Activated naive CD4-positive, alpha-beta T cell treated with anti-CD3 and anti-CD28 coated beads, Interleukin-2, amount 50 U/mL, for 16 hours (primary cell): ENCODE data around the gene GZMM.

ENCODE experiments used
- DNase-seq: peaks from one replicate; pipeline ENCODE4 v3.0.0-alpha.2; 2020

The GZMM gene

DNA sequence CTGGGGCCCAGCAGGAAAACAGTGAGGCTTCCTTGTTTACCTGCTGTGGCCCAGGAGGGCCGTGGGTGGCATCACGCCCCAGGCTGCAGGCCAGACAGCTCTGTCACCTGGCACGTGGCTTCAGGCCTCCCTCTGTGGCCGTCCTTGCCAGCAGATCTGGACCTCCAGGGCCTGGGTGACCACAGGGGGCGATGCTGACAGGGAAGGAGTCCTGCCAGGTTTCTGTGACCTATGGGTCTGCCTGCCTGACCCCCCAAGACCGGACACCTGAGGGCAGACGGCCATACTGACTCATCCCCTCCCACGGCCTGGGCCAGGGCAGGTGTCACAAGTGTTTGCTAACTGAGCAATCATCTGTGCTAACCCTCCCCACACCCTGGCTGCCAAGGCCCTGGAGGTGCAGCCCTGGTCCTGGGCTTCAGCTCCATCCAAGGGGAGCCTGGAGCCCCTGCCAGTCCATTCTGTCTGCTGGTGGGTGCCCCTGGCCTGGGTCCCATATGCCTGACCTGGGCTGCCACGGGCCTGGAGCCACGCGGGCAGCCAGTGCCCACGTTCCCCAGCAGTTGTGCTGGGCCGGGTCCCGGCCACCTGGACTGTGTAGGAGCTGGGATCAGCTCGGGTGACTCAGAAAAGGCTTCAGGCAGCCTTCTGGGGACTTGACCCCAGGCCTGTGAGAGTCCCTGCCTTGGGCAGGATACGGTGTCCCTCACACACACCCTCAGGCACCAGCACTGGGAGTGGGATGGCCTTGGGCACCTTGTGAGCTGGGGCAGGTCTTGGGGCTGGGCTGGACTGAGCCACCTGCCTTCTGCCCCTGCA lies 8.6 kb upstream of the GZMM start:
- DNase-seq = no peak

DNA sequence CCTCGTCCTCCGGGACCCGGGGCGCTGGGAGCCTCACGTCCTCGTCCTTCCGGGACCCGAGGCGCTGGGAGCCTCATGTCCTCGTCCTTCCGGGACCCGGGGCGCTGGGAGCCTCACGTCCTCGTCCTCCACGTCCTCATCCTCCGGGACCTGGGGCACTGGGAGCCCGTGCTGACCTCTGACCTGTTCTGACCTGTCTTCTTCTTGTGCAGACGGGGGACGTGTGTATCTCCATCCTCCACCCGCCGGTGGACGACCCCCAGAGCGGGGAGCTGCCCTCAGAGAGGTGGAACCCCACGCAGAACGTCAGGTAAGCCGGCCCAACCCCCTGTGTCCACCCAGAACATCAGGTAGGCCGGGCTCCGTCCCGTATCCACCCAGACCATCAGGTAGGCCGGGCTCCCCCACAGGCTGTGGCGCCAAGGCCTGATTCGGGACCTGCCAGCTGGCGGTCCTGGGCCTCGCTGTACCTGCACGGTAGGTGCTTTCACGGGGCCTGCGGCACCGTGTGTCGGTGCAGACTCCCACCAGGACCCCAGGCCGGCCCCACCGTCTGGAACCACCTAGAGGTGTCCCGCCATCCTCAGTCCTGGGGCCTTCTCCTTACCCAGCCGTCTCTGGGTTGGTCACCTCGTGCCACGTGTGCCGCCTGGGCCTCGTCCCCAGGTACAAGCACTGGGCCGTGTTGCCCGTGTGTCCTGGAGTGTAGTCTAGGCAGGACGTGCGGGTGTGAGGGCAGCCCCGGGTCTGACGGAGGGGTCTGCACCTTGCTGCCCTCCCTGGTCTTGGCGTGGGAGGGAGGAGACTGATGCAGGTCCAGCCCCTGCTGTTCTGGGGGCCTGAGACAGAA lies 7.6 kb upstream of the GZMM start:
- DNase-seq = no peak

GRCh38 chr19:536881-537404 lies 6.9 kb upstream of the GZMM start:
- DNase-seq = no peak

DNA sequence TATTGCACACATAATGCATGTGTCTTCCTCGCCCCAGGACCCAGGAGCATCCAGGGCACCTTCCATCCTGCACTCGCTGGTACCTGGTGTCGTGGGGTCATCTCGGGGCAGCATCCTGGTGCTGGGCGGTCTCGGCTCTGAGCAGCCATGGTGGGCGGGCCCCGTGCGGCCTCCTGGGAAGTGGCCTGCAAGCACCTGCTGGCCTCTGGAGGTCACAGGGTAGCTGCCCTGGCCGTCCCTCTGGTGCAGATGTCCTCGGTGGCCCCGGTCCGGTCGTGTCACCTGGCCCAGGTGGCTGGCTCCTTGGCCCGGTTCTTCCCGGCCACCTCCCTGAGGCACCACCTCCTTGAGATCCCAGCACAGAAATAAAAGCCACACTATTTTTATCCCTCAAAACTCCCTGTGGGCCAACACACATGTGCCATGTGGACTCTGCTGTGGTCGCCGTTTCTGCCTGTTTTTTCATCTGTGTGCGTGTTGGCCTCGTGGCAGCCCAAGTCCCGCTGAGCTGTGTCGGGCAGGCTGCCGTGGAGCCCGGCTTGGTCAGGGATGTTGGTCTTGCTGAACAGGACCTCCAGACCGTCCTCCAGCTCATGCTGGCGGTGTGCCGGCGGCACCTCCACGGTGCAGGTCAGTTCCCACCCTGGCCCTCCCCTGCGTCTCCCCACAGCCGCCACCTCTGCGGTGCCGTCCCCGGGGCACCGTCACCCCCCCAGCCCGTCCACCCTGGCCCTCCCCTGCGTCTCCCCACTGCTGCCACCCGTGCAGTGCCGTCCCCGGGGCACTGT lies 5.0 kb upstream of the GZMM start:
- no peak for DNase-seq

- no peak for DNase-seq
Observed at GRCh38 chr19:539429-540030, 4.3 kb upstream of the GZMM start.

GRCh38 chr19:540867-541637 lies 2.8 kb upstream of the GZMM start:
- no peak for DNase-seq

- no peak for DNase-seq
Observed at GRCh38 chr19:541699-542098, 2.2 kb upstream of the GZMM start.

- no peak for DNase-seq
Observed at GRCh38 chr19:542173-542866, 1.5 kb upstream of the GZMM start.

DNA sequence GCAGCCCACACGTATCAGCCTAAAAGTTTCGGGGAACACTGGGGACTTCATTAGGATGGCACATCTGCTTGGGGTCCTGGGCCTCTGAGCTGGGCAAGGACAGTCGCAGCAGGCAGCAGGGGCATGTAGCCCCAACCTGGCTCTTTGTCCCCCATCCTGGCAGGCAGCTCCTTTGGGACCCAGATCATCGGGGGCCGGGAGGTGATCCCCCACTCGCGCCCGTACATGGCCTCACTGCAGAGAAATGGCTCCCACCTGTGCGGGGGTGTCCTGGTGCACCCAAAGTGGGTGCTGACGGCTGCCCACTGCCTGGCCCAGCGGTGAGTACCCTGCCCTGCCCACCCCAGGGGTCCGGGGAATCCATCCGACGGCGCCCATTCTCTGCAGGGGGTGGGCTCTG lies 3.3 kb downstream of the GZMM start:
- DNase-seq = no peak

- no peak for DNase-seq
Observed at GRCh38 chr19:547836-548720, 4.2 kb downstream of the GZMM start.

GRCh38 chr19:548886-549830 lies 5.3 kb downstream of the GZMM start:
- DNase-seq = no peak

DNA sequence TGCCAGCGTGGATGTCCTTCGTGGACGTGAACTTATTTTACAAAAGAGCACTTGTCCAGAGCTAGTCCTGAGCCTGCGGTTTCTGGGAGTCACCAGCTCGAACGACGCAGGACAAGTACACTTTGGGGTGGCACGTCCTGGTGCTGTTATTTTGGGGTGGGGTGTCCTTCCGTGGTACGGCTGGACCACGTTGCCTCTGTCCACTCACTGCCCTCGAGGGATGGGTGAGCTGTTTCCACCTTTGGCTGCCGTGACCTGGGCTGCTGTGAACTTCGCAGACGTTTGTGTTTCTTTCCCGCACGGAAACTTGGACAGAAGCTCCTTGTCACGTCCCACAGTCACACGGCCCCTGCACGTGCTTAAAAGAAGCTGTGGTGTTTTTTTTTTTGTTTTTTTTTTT lies 11.0 kb downstream of the GZMM start:
- no peak for DNase-seq

GRCh38 chr19:555474-555808 lies 11.6 kb downstream of the GZMM start:
- DNase-seq = no peak

GRCh38 chr19:556611-557382 lies 12.9 kb downstream of the GZMM start:
- no peak for DNase-seq

GRCh38 chr19:558770-559439 lies 15.1 kb downstream of the GZMM start:
- no peak for DNase-seq

GRCh38 chr19:560121-560520 lies 16.3 kb downstream of the GZMM start:
- DNase-seq = no peak

GRCh38 chr19:566403-566802 lies 22.6 kb downstream of the GZMM start:
- DNase-seq = no peak

DNA sequence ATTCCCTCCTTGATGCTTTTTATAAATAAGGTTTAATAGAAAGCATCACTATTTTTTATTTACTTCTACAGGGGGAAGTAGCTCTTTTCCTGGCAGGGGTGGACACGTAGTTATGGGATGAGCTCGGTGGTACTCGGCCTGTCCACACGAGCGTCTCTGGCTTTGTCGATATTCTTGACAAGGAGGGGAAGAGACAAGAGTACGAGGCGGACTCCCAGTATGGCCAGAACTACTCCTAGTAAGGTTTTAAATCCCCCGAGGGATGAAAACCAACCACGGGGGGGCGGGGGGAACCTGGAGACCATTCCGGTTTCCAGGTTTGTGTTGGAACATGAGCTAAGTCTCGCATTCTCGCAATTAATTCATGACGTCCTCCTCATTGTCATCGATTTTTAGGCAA lies 23.0 kb downstream of the GZMM start:
- DNase-seq = no peak
